PC-3 (cell line): ENCODE measurements around the gene LRRIQ4.

Experiments
- CTCF ChIP-seq: fragments of 300-600 bp; sonication (generic); conservative IDR thresholded peaks from 2 replicates; pipeline ENCODE4 v1.5.1; 2017; ENCODE audit warnings: antibody characterized with exemption, low read depth, mild to moderate bottlenecking, low read length
- EZH2 ChIP-seq: fragments of 300-600 bp; sonication (generic); IDR thresholded peaks from one replicate; pipeline ENCODE4 v1.6.1; 2017; ENCODE audit warnings: antibody characterized with exemption, mild to moderate bottlenecking, low read length; ENCODE audit not compliant: unreplicated experiment

- TF ChIP-seq CTCF (no peak), EZH2 (no peak)
Measured at GRCh38 chr3:169804681-169805080, 8.0 kb upstream of the LRRIQ4 start.
